Thoracic aorta (tissue), 2 donors: ENCODE measurements around the gene CMTM3. TPM values are rescaled to one million over a fixed set of nuclear protein-coding genes. Genes with fewer than 3 reads are reported as not detected.

Experiments
- ATAC-seq: fragments of 150-250 bp; one replicate; pipeline ENCODE4 v1.8.0; 2017; ENCODE audit warnings: low read depth; ENCODE audit not compliant: insufficient number of reproducible peaks, low FRiP score
- DNase-seq: peaks from one replicate; pipeline ENCODE4 v3.0.0-alpha.2; 2020; ENCODE audit warnings: low spot score
- H3K27ac ChIP-seq, 2 donors: fragments of 200-600 bp; sonication (generic); 1 replicate in 1 of 2; 2 replicates in 1 of 2; pipeline ENCODE4 v1.5.1; 2016; ENCODE audit warnings: mild to moderate bottlenecking in 2 of 2, moderate library complexity in 2 of 2
- H3K27me3 ChIP-seq: fragments of 200-600 bp; sonication (generic); replicated peaks from 2 replicates; pipeline ENCODE4 v1.6.0; 2016; ENCODE audit warnings: mild to moderate bottlenecking; ENCODE audit not compliant: insufficient read depth
- H3K36me3 ChIP-seq: fragments of 200-600 bp; sonication (generic); one replicate; pipeline ENCODE4 v1.5.1; 2016
- H3K4me1 ChIP-seq, 2 donors: fragments of 200-600 bp; sonication (generic); 1 replicate in 1 of 2; 2 replicates in 1 of 2; pipeline versions ENCODE4 v1.5.1 to v1.6.0; 2016; ENCODE audit warnings: low read depth in 2 of 2, mild to moderate bottlenecking in 1 of 2; ENCODE audit not compliant: control insufficient read depth in 1 of 2
- H3K4me3 ChIP-seq: fragments of 200-600 bp; sonication (generic); 2 replicates; pipeline ENCODE4 v1.5.1; 2016; ENCODE audit warnings: mild to moderate bottlenecking
- H3K9me3 ChIP-seq: fragments of 200-600 bp; sonication (generic); 2 replicates; pipeline ENCODE4 v1.5.1; 2016
- CTCF ChIP-seq: fragments of 200-600 bp; sonication (generic); IDR thresholded peaks from one replicate; pipeline ENCODE4 v1.5.1; 2019; ENCODE audit warnings: antibody characterized with exemption
- total RNA-seq, 2 donors: library from RNA; depleted of rRNA; stranded (reverse); fragments of >200 nt; gene quantifications; one replicate each; pipeline versions ENCODE4 v1.1.0 to v1.2.3, GENCODE V29; 2016

The CMTM3 gene
- total RNA-seq, 2 donors from 2014 or later, result 16.6 to 20.7 TPM

GRCh38 chr16:66617728-66618127, 13.2 kb downstream of the CMTM3 start:
- no peak for ATAC-seq
- Histone ChIP-seq H3K9me3 (no peaks in the 10 kb centered on the region), H3K4me1 (peaks cover 11 to 17% of the 10 kb centered on the region in 2 donors), H3K27ac (no peak overlapping the region), H3K36me3 (no peaks in the 10 kb centered on the region), H3K4me3 (no peak overlapping the region), H3K27me3 (no peaks in the 10 kb centered on the region)
- DNase-seq, result no peak
- no peak for TF ChIP-seq CTCF

GRCh38 chr16:66618588-66619375, 14.3 kb downstream of the CMTM3 start:
- Histone ChIP-seq H3K4me1 (peaks cover 11 to 17% of the 10 kb centered on the region in 2 donors), H3K36me3 (no peaks in the 10 kb centered on the region), H3K9me3 (no peaks in the 10 kb centered on the region), H3K27ac (peak overlapping the region; percentile 25 to 53), H3K27me3 (no peaks in the 10 kb centered on the region), H3K4me3 (no peak overlapping the region)
- ATAC-seq (peak; percentile 58), DNase-seq (peak; percentile 31)
- TF ChIP-seq CTCF, result no peak

- Histone ChIP-seq H3K9me3 (no peaks in the 10 kb centered on the region), H3K27me3 (no peaks in the 10 kb centered on the region), H3K4me1 (peaks cover 11 to 17% of the 10 kb centered on the region in 2 donors), H3K36me3 (no peaks in the 10 kb centered on the region), H3K27ac (no peak overlapping the region), H3K4me3 (no peak overlapping the region)
- no peak for DNase-seq
- ATAC-seq, result no peak
- no peak for TF ChIP-seq CTCF
Observed at GRCh38 chr16:66619534-66620428, 15.3 kb downstream of the CMTM3 start.

GRCh38 chr16:66620429-66620795, 15.9 kb downstream of the CMTM3 start:
- no peaks in the 10 kb centered on the region for H3K27me3 ChIP-seq
- no peak overlapping the region for H3K4me3 ChIP-seq
- H3K9me3 ChIP-seq, result no peaks in the 10 kb centered on the region
- TF ChIP-seq CTCF, result no peak
- H3K36me3 ChIP-seq, result no peaks in the 10 kb centered on the region
- DNase-seq, result no peak
- no peak for ATAC-seq
- peaks cover 11 to 17% of the 10 kb centered on the region in 2 donors for H3K4me1 ChIP-seq
- no peak overlapping the region for H3K27ac ChIP-seq

- no peak for DNase-seq
- no peaks in the 10 kb centered on the region for H3K36me3 ChIP-seq
Observed at GRCh38 chr16:66621973-66622372, 17.5 kb downstream of the CMTM3 start.

More at GRCh38 chr16:66621973-66622372, 17.5 kb downstream of the CMTM3 start:
- Histone ChIP-seq H3K27me3 (no peaks in the 10 kb centered on the region), H3K9me3 (no peaks in the 10 kb centered on the region), H3K4me1 (peaks cover 11 to 17% of the 10 kb centered on the region in 2 donors), H3K27ac (no peak overlapping the region), H3K4me3 (no peak overlapping the region)
- no peak for ATAC-seq
- TF ChIP-seq CTCF, result no peak
